ENCODE measurements around the gene AKR1B15.

AKR1B15 gene

GRCh38 chr7:134542195-134542771 is 6.6 kb upstream of the AKR1B15 start:
- no peak overlapping the region for H3K27ac ChIP-seq
- TF ChIP-seq ZFX (IDR thresholded peaks at IDR 0.05): no peak
- TF ChIP-seq CTCF (conservative IDR thresholded peaks at IDR 0.05): no peak

GRCh38 chr7:134545380-134545779 is 3.5 kb upstream of the AKR1B15 start:
- H3K27ac ChIP-seq: no peak overlapping the region

GRCh38 chr7:134545918-134546317 is 3.0 kb upstream of the AKR1B15 start:
- no peak overlapping the region for H3K27ac ChIP-seq

More at GRCh38 chr7:134545380-134545779, 3.5 kb upstream of the AKR1B15 start:
- TF ChIP-seq ZFX (IDR thresholded peaks at IDR 0.05) (no peak), CTCF (conservative IDR thresholded peaks at IDR 0.05) (no peak)

GRCh38 chr7:134546955-134547354 is 2.0 kb upstream of the AKR1B15 start:
- TF ChIP-seq CTCF (conservative IDR thresholded peaks at IDR 0.05) (no peak), ZFX (IDR thresholded peaks at IDR 0.05) (no peak)
- no peak overlapping the region for H3K27ac ChIP-seq

More at GRCh38 chr7:134545918-134546317, 3.0 kb upstream of the AKR1B15 start:
- TF ChIP-seq CTCF (conservative IDR thresholded peaks at IDR 0.05): no peak
- TF ChIP-seq ZFX (IDR thresholded peaks at IDR 0.05): no peak

- H3K27ac ChIP-seq: no peak overlapping the region
- TF ChIP-seq ZFX (IDR thresholded peaks at IDR 0.05): no peak
- TF ChIP-seq CTCF (conservative IDR thresholded peaks at IDR 0.05): peak; percentile 99
Observed at GRCh38 chr7:134547397-134548054, 1.4 kb upstream of the AKR1B15 start.

GRCh38 chr7:134549366-134549765 is 456 bp downstream of the AKR1B15 start:
- TF ChIP-seq CTCF (conservative IDR thresholded peaks at IDR 0.05) (no peak), ZFX (IDR thresholded peaks at IDR 0.05) (no peak)
- H3K27ac ChIP-seq: no peak overlapping the region

GRCh38 chr7:134552105-134552504 is 3.2 kb downstream of the AKR1B15 start:
- no peak overlapping the region for H3K27ac ChIP-seq
- TF ChIP-seq ZFX (IDR thresholded peaks at IDR 0.05) (no peak), CTCF (conservative IDR thresholded peaks at IDR 0.05) (no peak)

Data from C4-2B (cell line).